Keratinocyte (primary cell): ENCODE data around the gene LIN7A. TPM values are rescaled to one million over a fixed set of nuclear protein-coding genes. Genes with fewer than 3 reads are reported as not detected.

Experiments
- DNase-seq: peaks from one replicate; pipeline ENCODE4 v3.0.0-alpha.2; 2011; ENCODE audit warnings: low read depth, missing footprints, low spot score
- FAIRE-seq: peaks from 2 replicates; lab custom pipeline; 2011; peaks lifted over from hg19 to GRCh38; lab: Jason Lieb, UNC
- H2AFZ ChIP-seq: 2 replicates; pipeline ENCODE4 v1.6.0; 2012; ENCODE audit warnings: low read length, control low read depth, inconsistent platforms; ENCODE audit not compliant: control insufficient read depth
- H3K27ac ChIP-seq: 2 replicates; pipeline ENCODE4 v1.5.1; 2011; ENCODE audit warnings: low read length; ENCODE audit not compliant: control insufficient read depth, insufficient read depth
- H3K27me3 ChIP-seq: 3 replicates; pipeline ENCODE4 v1.6.0; 2011; ENCODE audit warnings: low read length; ENCODE audit not compliant: control insufficient read depth, insufficient read depth; ENCODE audit errors: extremely low read depth
- H3K36me3 ChIP-seq, 2 experiments: 2 replicates in 1 of 2; 3 replicates in 1 of 2; pipeline ENCODE4 v1.5.1; 2011; ENCODE audit warnings: low read length in 2 of 2, mild to moderate bottlenecking in 1 of 2; ENCODE audit not compliant: control insufficient read depth in 2 of 2, insufficient read depth in 2 of 2; ENCODE audit errors: extremely low read depth in 1 of 2
- H3K4me1 ChIP-seq: 3 replicates; pipeline ENCODE4 v1.5.1; 2011; ENCODE audit warnings: low read length; ENCODE audit not compliant: control insufficient read depth, insufficient read depth; ENCODE audit errors: extremely low read depth
- H3K4me2 ChIP-seq: 3 replicates; pipeline ENCODE4 v1.6.0; 2011; ENCODE audit warnings: low read depth, low read length; ENCODE audit not compliant: control insufficient read depth, insufficient read depth; ENCODE audit errors: extremely low read depth
- H3K4me3 ChIP-seq, 3 experiments: fragments of 200-600 bp in 1 of 3; sonication (generic) in 1 of 3; 2 replicates in 2 of 3; 3 replicates in 1 of 3; pipeline ENCODE4 v1.5.1; 2011 to 2016; ENCODE audit warnings: low read length in 3 of 3, mild to moderate bottlenecking in 3 of 3, control low read depth in 2 of 3, inconsistent platforms in 1 of 3, low read depth in 1 of 3, mixed read lengths in 1 of 3, mixed run types in 1 of 3, moderate library complexity in 1 of 3; ENCODE audit not compliant: control insufficient read depth in 2 of 3, insufficient read depth in 2 of 3; ENCODE audit errors: extremely low read depth in 1 of 3
- H3K79me2 ChIP-seq: 2 replicates; pipeline ENCODE4 v1.6.0; 2012; ENCODE audit warnings: low read length; ENCODE audit not compliant: control insufficient read depth, insufficient read depth
- H3K9ac ChIP-seq: 3 replicates; pipeline ENCODE4 v1.6.0; 2011; ENCODE audit warnings: low read length; ENCODE audit not compliant: control insufficient read depth, insufficient read depth; ENCODE audit errors: extremely low read depth
- H3K9me1 ChIP-seq: 3 replicates; pipeline ENCODE4 v1.6.0; 2011; ENCODE audit warnings: low read length; ENCODE audit not compliant: control insufficient read depth, insufficient read depth; ENCODE audit errors: extremely low read depth
- H3K9me3 ChIP-seq: 2 replicates; pipeline ENCODE4 v1.5.1; 2012; ENCODE audit warnings: low read depth, low read length; ENCODE audit not compliant: control insufficient read depth
- H4K20me1 ChIP-seq: 3 replicates; pipeline ENCODE4 v1.6.0; 2011; ENCODE audit warnings: low read length; ENCODE audit not compliant: control insufficient read depth, insufficient read depth; ENCODE audit errors: extremely low read depth
- EZH2 ChIP-seq: IDR thresholded peaks from one replicate; pipeline ENCODE4 v1.6.1; 2012; ENCODE audit warnings: inconsistent platforms, mild to moderate bottlenecking, low read length, moderate library complexity
- dilution Hi-C: fragments of 300-500 bp; cut with MboI; formaldehyde crosslinking; loops from one replicate; pipeline ENCODE4 v1.7.0; 2020; ENCODE audit warnings: low sequenced_read_pairs; ENCODE audit not compliant: extremely low pct_ligation_motif_present
- polyA plus RNA-seq, 5 experiments: library from polyadenylated mRNA; depleted of rRNA in 3 of 5; stranded (reverse) in 3 of 5; stranded (forward) in 1 of 5; unstranded in 1 of 5; fragments of >200 nt; gene quantifications; 1 replicate in 1 of 5; 2 replicates in 3 of 5; 3 replicates in 1 of 5; pipeline versions ENCODE4 v1.2.1 to v1.2.3, GENCODE V29; 2011 to 2012; ENCODE audit warnings: missing spikeins in 2 of 5, low read depth in 1 of 5, low replicate concordance in 1 of 5
- TF ChIP-seq, protein P1 (sequence below), 3 experiments: IDR thresholded peaks in 1 of 3; conservative IDR thresholded peaks in 1 of 3; optimal IDR thresholded peaks in 1 of 3; 2 replicates in 2 of 3; 3 replicates in 1 of 3; pipeline versions ENCODE3 to v1.5.1; 2011; ENCODE audit warnings: low read length in 3 of 3, mild to moderate bottlenecking in 3 of 3, moderate library complexity in 2 of 3, control low read depth in 1 of 3, inconsistent platforms in 1 of 3; ENCODE audit not compliant: insufficient read depth in 2 of 3; ENCODE audit errors: extremely low read depth in 1 of 3

The LIN7A gene
- polyA plus RNA-seq, 1 donor (not counting 4 experiments of a cell fraction or from before 2014, with no cell fraction given): not detected

DNA sequence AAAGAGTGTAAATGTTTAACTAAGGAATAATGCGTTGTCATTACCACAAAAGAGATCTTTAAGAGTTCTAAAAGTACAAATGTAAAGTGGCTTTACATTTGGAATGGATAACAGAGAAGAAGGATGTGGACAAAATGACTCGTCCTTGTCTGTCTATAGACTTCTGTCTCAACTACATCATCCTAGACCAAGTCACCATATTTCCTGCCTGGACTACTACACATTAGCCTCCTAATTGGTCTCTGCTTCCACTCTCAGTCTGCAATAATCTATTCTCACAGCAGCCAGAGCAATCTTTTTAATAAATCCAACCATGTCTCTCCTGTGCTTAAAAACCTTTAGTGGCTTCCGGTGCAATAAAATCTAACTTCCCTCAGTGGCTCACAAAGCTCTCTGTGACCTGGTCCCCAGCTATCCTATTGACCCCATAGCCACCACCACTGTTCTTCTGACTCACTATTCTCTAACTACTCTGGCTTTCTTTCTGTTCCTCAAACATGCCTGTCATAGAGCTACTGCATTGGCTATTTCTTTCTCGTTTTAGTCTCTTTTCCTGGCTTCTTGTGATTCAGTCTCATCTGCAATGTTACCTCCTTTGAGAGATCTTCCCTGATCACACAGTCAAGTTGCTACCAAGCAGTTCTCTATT, 130.0 kb downstream of the LIN7A start:
- H3K9me3 ChIP-seq: no peaks in the 10 kb centered on the region
- no peak overlapping the region for H3K27ac ChIP-seq
- DNase-seq: no peak
- no peaks in the 10 kb centered on the region for H3K36me3 ChIP-seq
- no peak for FAIRE-seq
- H3K4me1 ChIP-seq: no peaks in the 10 kb centered on the region
- no peaks in the 10 kb centered on the region for H3K27me3 ChIP-seq
- no peak overlapping the region for H2AFZ ChIP-seq
- H3K79me2 ChIP-seq: no peaks in the 10 kb centered on the region
- no peaks in the 10 kb centered on the region for H3K9me1 ChIP-seq
- TF ChIP-seq EZH2: no peak
- TF ChIP-seq, protein P1, sequence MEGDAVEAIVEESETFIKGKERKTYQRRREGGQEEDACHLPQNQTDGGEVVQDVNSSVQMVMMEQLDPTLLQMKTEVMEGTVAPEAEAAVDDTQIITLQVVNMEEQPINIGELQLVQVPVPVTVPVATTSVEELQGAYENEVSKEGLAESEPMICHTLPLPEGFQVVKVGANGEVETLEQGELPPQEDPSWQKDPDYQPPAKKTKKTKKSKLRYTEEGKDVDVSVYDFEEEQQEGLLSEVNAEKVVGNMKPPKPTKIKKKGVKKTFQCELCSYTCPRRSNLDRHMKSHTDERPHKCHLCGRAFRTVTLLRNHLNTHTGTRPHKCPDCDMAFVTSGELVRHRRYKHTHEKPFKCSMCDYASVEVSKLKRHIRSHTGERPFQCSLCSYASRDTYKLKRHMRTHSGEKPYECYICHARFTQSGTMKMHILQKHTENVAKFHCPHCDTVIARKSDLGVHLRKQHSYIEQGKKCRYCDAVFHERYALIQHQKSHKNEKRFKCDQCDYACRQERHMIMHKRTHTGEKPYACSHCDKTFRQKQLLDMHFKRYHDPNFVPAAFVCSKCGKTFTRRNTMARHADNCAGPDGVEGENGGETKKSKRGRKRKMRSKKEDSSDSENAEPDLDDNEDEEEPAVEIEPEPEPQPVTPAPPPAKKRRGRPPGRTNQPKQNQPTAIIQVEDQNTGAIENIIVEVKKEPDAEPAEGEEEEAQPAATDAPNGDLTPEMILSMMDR (optimal IDR thresholded peaks at IDR 0.05 in 1 of 3, IDR thresholded peaks at IDR 0.05 in 1 of 3, conservative IDR thresholded peaks at IDR 0.05 in 1 of 3; ENCODE audit: extremely low read depth in 1 of 3, insufficient read depth in 2 of 3, low read length in 3 of 3): no peak
- no peak overlapping the region for H3K9ac ChIP-seq
- no peak overlapping the region for H3K4me2 ChIP-seq
- H3K4me3 ChIP-seq: no peak overlapping the region
- dilution Hi-C loops: no loop called here
- H4K20me1 ChIP-seq: no peaks in the 10 kb centered on the region

DNA sequence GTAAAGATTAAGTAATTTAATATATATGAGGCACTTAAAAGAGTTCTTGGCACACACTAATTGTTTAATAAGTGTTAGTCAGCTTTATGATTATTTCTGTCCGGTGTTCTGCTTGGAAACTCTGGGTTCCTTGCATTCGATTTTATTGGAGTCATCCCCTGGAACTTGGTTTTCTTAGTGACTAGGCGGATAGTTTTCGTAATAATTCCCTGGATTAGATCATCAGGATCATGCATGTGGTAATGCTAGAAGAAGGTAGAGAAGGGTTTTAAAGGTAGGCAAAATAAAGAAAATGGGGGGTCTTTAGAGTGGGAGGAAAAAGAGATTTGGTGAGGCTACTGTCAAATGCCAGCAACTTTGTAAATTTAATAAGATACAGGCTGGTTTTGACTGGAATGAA, 132.6 kb downstream of the LIN7A start:
- no peaks in the 10 kb centered on the region for H3K4me1 ChIP-seq
- dilution Hi-C loops: no loop called here
- H3K9me1 ChIP-seq: no peaks in the 10 kb centered on the region
- H2AFZ ChIP-seq: no peak overlapping the region
- H3K27ac ChIP-seq: no peak overlapping the region
- H3K79me2 ChIP-seq: no peaks in the 10 kb centered on the region
- H3K4me2 ChIP-seq: no peak overlapping the region
- FAIRE-seq (no peak), DNase-seq (no peak)
- no peaks in the 10 kb centered on the region for H3K9me3 ChIP-seq
- no peaks in the 10 kb centered on the region for H4K20me1 ChIP-seq
- H3K9ac ChIP-seq: no peak overlapping the region
- TF ChIP-seq EZH2: no peak
- TF ChIP-seq, protein P1 (optimal IDR thresholded peaks at IDR 0.05 in 1 of 3, IDR thresholded peaks at IDR 0.05 in 1 of 3, conservative IDR thresholded peaks at IDR 0.05 in 1 of 3; ENCODE audit: extremely low read depth in 1 of 3, insufficient read depth in 2 of 3, low read length in 3 of 3): no peak
- H3K27me3 ChIP-seq: no peaks in the 10 kb centered on the region
- H3K4me3 ChIP-seq: no peak overlapping the region
- H3K36me3 ChIP-seq: no peaks in the 10 kb centered on the region
